Coronary artery (tissue), 2 donors: ENCODE data around the gene MYH7B.

Source experiments
- DNase-seq: peaks from one replicate; pipeline ENCODE4 v3.0.0-alpha.2; 2017; ENCODE audit warnings: low spot score
- H3K27ac ChIP-seq, 2 donors: fragments of 200-600 bp; sonication (generic); one replicate each; pipeline ENCODE4 v1.5.1; 2016 to 2019
- H3K4me3 ChIP-seq: fragments of 200-600 bp; sonication (generic); 2 replicates; pipeline ENCODE4 v1.5.1; 2016; ENCODE audit warnings: mild to moderate bottlenecking, moderate library complexity
- CTCF ChIP-seq: fragments of 200-600 bp; sonication (generic); IDR thresholded peaks from one replicate; pipeline ENCODE4 v1.5.1; 2019; ENCODE audit warnings: antibody characterized with exemption

The MYH7B gene

DNA sequence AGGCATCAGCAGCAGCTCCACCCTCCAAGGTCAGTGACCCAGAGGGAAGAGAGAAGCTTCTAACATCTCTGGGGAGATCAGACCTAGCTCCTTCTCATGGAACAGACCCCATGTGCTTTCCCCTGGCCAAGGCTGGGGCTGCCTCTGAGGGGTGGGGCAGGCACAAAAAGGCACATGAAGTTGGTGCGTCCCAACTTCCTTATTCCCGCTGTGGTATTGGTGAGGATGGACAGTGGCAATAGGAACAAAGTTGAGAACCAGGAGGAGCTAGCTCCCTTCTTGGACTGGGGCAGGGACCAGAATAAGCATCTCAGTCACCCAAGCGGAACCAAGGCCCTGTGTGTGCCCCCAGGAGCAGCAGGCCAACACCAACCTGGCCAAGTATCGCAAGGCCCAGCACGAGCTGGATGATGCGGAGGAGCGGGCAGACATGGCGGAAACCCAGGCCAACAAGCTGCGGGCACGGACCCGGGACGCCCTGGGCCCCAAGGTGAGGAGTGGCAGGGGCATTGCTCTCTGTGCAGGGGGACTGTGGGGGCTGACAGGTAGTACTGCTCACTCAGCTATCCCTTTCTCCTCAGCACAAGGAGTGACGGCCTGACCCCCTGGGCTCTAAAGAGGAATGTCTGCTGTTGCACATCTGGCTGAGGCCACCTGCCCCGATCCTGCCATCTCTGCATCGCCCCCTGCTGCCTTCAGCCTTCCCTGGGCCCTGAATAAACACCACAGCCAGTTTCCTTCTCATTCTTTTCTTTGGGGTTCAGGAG lies 46.1 kb downstream of the MYH7B start:
- Histone ChIP-seq H3K4me3 (no peak overlapping the region), H3K27ac (no peak overlapping the region)
- TF ChIP-seq CTCF: no peak
- no peak for DNase-seq

DNA sequence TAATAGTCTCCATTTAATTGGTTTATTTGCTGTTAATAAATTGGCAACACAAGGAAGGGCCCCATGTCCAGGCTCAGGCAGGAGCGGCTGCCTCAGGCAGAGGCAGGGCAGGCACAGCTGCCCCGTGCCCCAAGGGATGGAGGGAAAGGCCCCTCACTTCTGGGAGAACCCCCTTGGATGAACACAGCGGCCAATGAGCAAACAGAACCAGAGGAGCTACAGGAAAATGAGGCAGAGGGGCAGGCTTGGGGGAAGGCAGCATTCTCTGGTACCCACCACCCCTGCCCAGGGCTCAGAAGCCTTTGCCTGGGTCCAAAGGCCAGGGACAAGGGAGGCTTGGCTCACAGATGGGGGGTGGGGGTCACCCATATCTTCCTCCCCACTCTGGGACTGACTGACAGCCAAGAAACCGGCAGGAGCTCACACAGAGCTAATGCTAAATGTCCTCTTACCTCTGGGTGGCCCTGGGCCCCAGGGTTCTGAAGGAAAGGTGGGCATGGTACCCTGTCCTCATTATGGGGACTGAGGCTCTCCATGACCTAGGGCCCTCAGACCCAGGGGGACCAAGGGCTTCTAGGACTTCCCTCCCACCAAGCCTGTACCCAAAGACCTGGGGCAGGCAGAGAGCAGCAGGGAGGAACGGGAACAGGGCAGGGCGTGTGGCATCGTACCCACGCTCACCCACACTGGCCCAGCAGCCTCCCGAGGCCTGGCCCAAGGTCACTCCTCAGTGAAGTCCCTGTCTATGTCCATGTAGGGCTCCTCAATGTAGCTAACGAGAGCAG lies 47.0 kb downstream of the MYH7B start:
- H3K4me3 ChIP-seq: no peak overlapping the region
- H3K27ac ChIP-seq: no peak overlapping the region
- DNase-seq: no peak
- no peak for TF ChIP-seq CTCF

DNA sequence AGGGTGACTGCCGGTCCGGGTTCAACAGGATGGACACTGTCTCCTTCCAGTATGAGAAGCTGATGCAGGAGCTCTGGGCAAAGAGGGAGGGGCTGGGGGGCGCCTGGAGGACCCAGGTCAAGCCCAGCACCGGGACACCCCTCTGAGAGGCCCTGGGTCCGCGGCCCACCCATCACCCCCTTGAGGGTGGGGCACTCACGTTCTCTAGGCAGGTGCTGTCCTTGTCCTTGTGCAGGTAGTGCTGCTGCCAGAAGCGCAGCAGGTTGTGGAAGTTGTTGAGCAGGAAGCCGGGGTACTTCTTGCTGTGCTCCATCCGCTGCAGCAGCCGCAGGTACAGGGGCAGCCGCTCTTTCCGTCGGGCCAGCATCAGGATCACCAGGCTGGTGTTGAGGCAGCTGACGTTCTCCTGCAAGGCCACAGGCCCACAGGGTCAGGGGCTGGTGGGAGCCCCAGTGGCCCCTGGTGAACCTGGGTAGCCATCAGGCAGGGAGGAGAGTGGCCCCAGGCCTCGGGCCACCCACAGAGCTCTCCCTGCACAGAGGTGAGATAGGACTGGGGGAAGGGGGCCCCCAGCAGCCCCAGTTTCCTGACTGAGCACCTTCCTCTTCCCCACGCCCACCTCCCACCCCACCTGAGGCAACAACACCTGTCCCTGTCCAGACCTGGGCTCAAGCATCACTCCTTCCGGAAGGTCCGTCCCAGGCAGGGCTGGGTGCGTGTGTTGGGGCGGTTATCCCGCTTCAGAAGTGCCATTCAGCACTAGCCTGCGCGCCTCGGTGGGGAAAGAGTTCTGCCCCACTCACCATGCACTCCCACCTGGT lies 47.8 kb downstream of the MYH7B start:
- TF ChIP-seq CTCF: no peak

GRCh38 chr20:35004051-35004725 lies 48.5 kb downstream of the MYH7B start:
- Histone ChIP-seq H3K27ac (no peak overlapping the region), H3K4me3 (no peak overlapping the region)
- DNase-seq: no peak
- no peak for TF ChIP-seq CTCF

More for the DNA sequence above, 47.8 kb downstream of the MYH7B start:
- no peak overlapping the region for H3K4me3 ChIP-seq
- no peak for DNase-seq
- no peak overlapping the region for H3K27ac ChIP-seq

- H3K27ac ChIP-seq: no peak overlapping the region
- TF ChIP-seq CTCF: no peak
- DNase-seq: no peak
- no peak overlapping the region for H3K4me3 ChIP-seq
Observed at GRCh38 chr20:35004749-35005462, 49.2 kb downstream of the MYH7B start.
